ENCODE measurements around the gene LGR6.

Gene LGR6

DNA sequence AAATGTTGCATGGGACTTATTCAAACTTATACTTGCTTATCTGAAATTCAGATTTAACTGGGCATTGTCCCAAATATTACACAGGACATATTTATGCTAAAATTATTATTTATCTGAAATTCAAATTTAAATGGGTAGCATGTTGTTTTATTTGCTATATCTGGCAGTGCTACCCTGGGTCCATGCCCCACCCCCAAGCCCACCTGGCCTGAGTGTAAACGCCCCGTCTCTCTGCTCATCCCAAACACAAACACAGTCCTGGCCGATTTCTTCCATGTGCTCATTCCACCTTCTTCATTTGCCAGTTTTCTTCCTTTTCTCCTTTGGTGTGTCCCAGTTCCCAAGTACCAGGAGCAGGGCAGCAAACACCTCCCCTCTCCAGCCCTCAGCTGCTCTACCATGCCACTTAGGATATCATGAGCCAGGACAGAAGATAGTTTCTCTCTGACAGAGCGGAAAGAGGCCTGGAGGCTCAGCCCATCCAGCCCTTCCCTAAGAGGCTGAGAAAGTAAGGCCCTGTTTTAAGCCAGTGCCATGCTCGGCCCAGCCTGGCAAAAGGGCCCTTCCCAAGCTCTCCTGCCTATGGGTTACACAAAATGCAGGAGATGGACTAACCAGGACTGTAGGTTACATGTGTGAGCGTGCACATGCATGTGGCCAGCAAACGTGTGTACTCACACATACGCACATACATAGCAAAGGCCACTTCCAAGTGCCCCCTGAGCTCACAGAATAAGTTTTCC is 78.7 kb downstream of the LGR6 start:
- no peak for DNase-seq

DNA sequence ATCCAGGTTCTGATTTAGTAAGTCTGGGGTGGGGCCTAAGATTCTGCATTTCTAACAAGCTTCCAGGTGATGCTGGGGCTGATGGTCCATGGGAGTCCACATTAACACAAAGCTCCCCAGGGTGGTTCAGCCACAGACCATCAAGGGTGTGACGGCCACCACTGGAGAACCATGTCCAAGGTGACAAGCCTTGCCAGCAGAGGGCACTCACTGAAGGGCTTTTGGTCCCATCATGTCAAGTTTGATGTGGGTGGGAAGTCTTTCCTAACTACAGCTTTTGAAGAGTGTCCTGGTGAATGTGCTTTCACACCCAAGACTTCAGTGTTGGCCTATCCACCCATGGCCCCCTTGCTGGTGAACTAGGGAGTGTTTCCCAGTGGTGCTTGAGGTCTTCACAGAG is 81.0 kb downstream of the LGR6 start:
- DNase-seq = no peak

DNA sequence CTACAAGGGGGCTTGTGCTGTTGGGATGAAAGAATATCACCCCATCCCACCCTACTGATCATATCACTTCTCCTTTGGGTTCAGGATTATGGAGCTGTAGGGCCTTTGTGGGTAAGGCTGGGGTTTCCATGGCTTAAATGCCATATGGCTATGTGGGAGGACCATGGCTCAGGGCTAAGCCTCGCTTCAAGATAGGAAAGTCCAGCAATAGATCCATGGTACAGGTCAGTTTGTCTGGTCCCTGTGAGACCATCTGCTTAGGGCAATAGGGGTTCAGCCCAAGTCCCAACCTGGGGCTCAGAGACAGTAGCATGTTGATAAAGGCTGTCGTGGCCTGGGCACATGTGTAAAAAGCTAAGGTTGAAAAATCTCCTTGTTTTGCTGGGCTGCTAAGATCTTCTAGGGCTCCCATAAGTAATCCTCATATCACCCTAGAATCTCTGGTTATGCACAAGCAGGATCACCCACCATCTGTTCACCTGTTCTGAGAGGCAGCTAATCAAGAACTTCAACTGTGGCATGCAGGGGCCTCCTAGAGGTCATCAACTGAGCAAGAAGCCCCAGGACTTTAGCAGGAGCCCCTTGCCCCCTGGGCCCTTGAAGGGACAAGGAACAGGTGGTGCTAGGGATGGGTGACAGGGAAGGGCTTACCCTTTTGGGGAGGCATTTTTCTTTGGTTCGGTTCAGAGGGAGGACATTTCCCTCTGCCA is 81.6 kb downstream of the LGR6 start:
- no peak for DNase-seq

DNA sequence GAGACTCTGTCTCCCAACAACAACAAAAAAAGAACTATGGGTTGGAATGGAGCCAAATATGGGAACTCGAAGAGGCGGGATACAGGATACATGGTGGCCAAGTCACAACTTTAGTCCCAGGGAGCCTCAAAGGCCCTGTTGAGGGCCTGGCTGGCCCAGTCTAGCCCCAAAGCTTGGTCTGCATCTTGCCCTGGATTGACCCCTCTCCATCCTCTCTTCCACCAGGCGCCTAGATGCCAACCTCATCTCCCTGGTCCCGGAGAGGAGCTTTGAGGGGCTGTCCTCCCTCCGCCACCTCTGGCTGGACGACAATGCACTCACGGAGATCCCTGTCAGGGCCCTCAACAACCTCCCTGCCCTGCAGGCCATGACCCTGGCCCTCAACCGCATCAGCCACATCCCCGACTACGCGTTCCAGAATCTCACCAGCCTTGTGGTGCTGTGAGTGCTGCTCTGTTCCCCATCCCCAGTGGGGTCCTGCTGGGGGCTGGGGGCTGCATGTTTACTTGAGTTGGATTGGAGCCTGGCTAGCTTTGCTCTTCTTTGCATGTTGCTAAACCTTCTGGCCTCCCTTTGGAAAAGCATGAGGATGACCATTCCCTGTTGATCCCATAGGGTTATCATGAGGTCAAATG is 82.6 kb downstream of the LGR6 start:
- no peak for DNase-seq

DNA sequence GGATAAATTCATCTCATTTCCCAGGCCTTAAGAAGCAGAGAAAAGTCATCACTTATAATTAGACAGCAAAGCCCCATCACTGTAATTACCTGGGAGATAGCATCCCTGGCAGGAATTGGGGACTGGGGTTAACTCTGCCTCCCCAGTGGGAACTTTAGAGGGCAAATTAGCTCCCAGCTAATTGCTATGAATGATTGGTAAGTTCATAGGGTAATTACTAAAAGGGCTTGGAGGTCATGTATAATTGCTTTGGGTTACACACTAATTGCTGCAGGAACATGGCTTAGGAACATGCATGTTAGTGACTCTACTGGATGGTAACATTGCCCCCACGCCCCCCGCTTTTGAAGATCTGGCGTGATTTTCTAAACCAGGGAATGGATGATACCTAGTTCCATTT is 83.3 kb downstream of the LGR6 start:
- no peak for DNase-seq

DNA sequence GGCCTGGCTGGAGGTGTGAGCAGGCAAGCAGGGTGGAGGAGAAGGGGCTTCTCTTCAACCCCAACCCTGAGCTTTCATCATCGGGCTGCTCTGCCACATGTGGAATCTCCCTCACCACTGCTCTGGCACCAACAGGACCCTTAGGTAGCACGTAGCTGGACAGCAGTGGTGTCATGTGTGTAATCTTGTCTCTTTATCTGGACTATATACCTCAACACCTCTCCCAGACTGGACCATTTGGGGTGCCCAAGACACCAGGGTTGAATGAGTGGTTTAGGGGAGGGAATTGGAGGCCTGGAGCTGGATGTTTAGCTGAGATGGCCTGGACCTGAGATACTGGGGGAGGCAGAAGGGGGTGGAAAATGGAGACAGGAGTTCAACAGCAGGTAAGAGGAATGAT is 85.2 kb downstream of the LGR6 start:
- no peak for DNase-seq

DNA sequence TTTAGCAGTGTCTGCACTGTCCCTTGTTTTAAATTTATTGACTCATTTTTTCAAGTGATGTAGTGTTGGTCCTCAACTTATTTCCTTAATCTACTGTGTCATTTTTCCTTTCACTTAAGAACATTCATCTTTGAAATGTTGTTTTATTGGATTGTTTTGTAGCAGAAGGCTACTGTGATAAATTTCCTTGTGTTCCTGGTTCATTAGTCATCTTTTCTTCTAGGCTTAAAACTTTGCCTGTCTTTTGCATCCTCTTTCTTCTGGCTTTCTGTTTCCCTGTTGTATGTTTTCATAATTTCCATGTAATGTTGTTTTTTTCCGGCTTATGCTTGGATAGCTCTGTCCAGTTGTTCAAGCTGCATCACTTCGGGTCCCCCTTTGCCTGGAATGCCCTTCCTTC is 86.2 kb downstream of the LGR6 start:
- DNase-seq = peak; percentile 10

DNA sequence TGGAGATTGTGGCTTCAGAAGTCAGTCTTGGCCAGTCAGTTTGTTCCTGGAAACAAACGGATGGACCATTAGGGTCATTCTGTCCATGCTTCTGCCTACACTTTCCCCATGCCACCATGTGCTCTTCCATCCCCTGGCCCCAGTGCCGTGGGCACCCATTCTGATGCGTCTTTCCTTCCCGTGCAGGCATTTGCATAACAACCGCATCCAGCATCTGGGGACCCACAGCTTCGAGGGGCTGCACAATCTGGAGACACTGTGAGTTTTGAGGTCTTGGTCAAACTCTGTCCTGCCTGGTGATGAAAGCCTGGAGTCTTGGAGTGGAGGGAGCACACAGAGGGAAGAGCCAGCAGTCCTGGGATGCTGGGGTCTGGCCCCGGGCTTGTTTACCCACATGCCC is 87.0 kb downstream of the LGR6 start:
- no peak for DNase-seq

DNA sequence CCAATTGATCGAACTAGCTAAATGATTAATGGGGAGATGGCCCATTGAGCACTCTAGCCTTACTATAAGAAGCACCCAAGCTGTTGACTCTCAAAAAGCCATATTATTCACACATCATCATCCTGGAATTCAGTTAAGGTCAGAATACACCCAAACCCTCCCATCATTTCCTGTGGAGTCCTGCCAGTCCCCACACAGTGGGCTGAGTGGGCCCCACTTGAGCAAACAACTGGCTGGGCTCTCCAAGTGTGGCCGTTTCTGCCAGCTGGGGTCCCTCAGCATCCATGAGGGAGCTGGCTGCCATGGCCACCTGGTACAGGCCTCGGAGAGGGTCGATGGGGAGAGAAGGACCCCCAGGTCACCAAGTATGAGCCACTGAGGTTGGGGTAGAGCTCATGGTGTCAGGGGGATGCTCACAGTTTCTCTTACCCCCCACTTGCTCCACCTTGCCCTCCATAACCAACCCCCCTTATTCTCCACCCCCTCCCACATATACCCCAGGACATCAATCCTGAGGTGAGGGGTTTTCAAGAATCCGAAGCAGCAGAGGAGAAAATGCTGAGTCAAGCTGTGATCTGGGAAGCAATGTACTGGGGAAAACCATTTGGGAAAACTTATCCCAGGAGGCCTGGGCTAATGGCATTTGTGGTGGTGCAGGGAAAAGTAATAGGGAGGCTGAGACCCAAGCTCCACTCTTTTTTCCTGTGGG is 87.9 kb downstream of the LGR6 start:
- peak; percentile 26 for DNase-seq

DNA sequence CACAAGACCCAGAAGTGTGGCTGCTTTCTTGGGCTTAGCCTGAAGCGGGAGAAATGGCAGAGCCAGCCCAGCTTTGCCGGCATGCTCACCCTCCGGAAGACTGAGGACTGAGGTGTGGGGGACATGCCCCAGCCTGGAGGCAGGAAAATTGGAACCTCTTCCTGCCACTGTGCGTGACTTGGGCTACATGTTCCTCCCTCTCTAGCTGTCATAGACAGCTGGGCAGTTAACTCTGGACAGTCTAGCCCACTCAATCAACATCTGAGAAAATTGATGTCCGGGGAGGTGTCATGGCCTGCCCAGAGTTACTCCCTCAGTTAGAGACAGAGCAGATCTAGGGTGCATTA is 88.4 kb downstream of the LGR6 start:
- no peak for DNase-seq

DNA sequence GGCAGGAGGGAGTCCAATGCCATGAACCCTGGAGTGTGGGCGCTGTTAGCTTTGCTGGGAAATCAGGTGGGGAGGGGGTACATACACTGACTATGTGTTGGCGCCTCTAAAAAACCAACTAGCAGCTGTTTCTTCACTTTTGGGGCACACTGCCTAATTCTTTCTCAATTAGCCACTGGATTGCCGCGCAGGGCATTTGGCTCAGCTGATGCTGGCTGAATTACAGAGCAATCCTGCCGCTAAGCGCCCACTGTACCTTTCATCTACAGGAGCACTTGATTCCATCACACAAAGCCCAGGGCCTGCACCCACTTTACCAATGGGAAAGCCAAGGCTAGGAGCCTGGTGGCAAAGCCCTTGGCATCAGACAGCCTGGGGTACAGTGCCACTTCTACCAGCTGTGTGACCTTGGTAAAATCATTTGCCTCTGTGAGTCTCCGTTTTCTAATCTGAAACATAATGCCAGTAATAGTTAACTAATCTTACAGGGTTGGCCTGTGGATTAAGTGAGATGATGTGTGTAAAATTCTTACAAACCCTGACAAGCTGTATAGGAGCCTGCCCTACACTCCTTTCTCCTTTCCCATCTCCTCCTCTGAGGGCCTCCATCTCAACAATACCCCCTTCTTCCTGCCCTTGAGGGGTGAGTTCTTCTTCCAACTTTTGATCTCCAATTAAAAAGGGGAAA is 89.1 kb downstream of the LGR6 start:
- DNase-seq = no peak

DNA sequence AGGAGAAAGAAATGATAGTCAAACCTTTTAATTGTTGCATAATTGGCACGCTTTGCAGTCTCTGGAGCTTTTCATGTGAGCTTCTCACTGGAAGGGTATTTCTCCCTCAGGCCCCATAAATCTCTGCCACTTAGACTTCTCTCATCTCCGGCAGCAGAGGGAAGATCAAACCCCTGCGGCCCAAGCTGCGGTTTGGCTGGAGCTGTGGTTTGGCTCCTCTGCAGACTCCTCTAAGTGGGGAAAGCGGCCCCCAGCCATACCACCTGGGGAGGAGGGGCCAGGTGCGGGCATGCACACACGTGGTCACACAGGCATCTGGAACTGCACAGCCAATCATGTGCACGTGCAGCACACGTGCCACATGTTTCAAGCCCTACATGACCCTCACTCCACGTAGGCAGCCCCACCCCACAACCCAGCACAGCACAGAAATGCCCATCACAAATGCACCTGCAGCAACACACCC is 89.8 kb downstream of the LGR6 start:
- peak; percentile 33 for DNase-seq

DNA sequence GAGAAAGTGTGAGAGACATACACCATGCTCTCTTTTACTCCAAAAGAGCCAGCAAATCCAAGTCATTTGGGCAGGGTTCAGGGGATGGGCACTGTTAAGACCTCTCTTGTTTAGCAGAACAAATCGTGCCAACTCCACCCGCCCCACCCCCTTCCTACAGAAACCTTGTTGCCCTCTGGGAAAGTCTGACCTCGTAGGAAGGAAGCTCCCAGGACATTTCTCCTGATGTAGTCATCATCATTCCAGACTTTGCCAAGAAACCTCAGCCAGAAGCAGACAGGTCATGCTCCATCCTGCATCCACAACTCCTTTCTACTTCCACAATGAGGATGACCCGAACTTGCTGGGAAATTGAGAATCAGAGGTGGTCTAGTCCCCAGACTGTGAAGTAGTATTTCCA is 90.4 kb downstream of the LGR6 start:
- peak; percentile 52 for DNase-seq

DNA sequence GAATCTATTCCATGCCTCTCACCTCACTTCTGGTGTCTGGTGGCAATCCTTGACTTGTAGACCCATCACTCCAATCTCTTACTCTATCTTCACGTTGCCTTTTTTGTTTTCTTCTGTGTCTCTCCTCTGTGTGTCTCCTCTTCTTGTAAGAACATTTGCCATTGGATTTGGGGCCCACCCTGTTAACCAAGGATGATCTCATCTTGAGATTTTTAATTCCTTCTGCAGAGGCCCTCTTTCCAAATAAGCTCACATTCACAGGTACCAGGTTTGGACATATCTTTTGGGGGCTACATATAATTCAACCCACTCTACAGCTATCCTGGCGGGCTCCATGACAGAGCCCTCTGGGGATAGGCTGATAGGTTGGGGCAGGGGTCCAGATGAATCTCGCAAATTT is 92.3 kb downstream of the LGR6 start:
- DNase-seq = no peak

DNA sequence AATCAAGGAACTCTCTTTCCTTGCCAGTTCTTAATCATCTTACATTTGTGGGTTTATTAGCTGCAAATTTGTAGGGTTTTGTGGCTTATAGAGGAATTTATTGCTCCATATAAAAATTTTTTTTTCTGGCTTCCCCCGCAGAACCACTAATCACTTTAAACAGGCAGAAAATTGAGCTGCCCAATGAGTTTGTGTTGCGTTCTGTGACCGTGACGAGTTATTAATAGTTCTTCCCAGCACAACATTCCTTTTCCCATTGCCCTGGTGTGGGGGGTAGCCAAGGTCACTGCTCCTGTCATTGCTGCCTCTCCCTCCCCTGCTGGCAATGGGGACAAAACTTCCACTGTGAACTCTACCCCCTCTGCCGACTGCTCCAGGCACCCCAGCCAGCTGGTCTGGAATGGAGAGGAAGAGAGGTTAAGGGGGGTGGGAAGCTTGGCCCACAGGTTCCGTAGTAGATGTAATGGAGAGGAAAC is 93.1 kb downstream of the LGR6 start:
- DNase-seq = peak; percentile 27

DNA sequence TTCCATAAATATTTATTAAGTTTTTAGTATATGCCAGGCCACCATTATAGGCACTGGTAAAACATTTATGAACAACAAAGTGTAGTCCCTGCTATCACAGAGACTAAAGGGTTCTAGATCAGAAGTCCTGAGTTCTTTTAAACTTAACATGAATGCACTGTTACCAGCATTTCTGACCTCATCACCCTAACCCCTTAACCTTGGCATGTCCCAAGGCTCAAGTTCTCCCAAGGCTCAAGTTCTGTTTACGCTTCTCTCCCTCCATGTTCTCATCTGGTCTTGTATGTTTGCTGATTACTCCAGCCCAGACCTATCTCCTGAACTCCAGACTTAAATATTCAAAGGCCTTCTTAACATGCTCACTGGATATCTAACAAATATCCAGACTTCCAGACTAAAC is 93.6 kb downstream of the LGR6 start:
- no peak for DNase-seq

DNA sequence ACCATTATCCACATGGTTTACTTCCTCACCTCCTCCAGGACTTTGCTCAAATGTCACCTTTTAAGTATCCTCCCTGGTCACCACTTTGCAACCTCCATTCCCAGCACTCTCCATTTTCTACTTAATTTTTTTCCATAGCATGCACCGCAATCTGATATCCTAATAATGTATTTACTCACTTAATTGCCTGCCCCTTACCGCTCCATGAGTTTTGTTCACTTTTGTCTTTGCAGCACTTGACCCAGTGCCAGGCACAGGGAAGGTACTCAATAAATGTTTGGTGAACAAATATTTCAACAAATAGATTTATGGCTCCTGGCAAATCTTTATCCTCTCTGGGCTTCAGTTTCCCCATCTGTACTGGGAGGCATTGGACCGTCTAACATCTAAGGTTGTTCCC is 94.6 kb downstream of the LGR6 start:
- DNase-seq = no peak

DNA sequence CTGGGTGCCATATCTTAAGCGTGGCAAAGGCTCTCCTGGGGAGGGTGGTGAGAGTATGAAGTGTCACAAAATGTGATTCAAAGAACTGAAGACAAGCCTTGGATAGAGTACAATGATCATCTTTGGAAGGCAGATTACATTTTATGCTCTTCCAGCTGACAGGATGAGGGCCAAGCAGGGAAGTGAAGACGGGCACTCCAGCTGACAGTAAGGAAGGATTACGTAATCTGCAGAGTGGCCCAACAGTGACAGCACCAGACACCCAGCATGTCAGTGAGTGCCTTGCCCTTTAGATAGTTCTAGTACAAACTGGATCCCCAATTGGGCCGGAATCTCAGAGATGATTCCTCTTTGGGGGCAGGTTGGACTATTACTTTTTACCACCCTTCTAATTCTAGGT is 95.4 kb downstream of the LGR6 start:
- DNase-seq = no peak

DNA sequence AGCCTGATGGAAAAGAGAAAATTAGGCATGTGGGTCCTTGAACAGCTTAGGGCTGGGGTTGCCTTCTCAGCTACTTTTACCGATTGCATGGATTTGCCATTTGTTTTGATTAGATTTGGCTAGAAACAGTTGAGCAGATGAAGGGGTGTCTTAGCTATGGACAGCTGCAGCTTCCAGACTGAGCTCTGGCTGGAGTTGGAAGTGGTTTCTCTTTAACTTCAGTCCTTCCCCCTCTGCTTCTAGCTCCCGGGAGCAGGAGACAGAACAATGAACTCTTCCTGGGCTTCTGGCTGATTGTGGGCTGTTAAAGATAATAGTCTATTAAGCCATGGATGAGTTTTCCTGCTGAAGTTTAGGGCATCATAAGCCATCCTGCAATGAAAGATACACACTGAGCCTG is 97.4 kb downstream of the LGR6 start:
- DNase-seq = no peak

DNA sequence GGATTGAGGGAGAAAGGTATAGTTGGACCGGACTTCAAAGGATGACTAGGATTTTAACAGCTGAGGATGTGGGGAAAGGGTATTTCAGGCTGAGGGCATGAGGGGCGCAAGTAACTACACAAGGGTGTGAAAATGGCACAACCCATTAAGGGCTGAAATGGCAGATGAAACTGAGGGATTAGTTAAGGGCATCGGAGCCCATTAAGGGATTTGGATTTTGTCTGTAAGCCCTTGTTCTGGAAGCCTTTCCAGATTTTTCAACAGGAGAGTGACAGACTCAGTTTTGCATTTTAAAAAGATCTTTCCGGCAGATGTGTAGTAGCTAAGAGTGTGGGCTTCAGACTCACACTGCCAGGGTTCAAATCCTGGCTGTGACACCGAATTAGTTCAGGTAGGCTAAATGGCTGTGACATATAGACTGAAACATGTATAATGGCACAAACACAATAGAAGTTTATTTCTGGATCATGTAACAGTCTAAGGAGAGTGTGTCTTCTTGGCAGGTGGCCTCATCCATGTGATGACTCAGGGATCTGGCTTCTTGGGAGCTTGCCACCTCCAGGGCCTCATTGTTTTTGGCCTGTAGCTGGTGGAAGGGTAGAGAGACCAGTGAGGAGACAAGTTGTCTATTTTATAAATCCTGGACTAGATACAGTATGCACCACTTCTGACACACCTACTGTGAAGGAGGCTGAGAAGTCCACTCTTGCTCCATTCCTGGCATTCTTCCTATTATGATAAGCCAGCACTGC is 98.5 kb downstream of the LGR6 start:
- DNase-seq = peak; percentile 72

DNA sequence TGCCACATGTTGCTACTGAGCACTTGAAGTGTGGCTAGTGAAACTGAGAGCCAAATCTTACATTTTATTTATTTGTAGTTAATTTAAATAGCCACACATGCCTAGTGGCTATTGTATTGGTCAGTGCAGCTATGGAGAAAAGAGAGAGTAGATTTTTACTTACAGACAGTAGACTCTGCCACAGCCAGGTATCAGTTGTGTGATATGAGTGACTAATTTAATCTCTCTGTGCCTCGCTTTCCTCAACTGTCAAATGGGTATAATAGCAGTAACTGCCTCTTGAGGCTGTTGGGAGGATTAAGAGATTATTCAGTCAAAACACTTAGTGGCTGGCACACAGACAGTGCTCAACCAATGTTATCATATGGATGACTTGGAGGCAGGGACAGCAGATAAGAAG is 99.2 kb downstream of the LGR6 start:
- no peak for DNase-seq

DNA sequence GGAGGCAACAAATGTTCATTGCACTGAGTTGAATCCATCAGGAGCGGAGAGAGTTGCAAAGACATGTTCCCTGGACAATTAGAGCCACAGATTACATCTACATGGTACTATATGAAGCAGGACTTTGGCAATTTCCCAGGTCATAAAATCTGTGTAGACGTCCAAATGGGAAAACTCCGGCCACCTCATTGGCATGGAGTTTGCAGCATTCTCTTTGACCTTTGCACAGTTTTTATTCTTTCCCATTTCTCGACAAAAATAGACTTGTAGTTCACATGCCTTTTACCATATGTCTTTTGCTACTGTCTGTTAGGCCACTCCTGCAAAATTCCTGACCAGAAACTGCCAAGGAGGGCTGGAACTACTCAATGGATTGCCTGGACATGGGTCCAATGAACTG is 100.0 kb downstream of the LGR6 start:
- no peak for DNase-seq

Measured in kidney glomerular epithelial cell (primary cell).